HepG2 (cell line): ENCODE results near the gene EVA1A. TPM values are rescaled to one million over a fixed set of nuclear protein-coding genes. Genes with fewer than 3 reads are reported as not detected.

Experiments used
- EP300 ChIP-seq, 3 experiments: sonication (generic) in 1 of 3; formaldehyde crosslinking in 1 of 3; IDR thresholded peaks; 2 replicates each; pipeline versions ENCODE4 v1.5.1 to v1.6.1; 2011 to 2020; ENCODE audit warnings: low read depth in 2 of 3, low read length in 2 of 3, borderline replicate concordance in 1 of 3, improper control_type of control experiment in 1 of 3, mild to moderate bottlenecking in 1 of 3, missing genetic modification reagents in 1 of 3, moderate library complexity in 1 of 3
- FOXA1 ChIP-seq, 2 experiments: fragments of 450-650 bp in 1 of 2; sonication (generic) in 1 of 2; formaldehyde crosslinking in 1 of 2; IDR thresholded peaks; 2 replicates each; pipeline versions ENCODE4 v1.4.0 to v1.6.1; 2016 to 2020; ENCODE audit warnings: missing genetic modification reagents in 1 of 2
- HES4 ChIP-seq: sonication (generic); formaldehyde crosslinking; IDR thresholded peaks from 2 replicates; pipeline ENCODE4 v1.9.0; 2021; ENCODE audit warnings: mild to moderate bottlenecking, missing genetic modification reagents, borderline replicate concordance
- HIVEP1 ChIP-seq: sonication (generic); formaldehyde crosslinking; IDR thresholded peaks from 2 replicates; pipeline ENCODE4 v1.4.0; 2020; ENCODE audit warnings: mild to moderate bottlenecking, missing genetic modification reagents
- HNF4G ChIP-seq, 2 experiments: sonication (generic) in 1 of 2; formaldehyde crosslinking in 1 of 2; IDR thresholded peaks; 2 replicates each; pipeline versions ENCODE4 v1.4.0 to v1.6.1; 2011 to 2020; ENCODE audit warnings: borderline replicate concordance in 2 of 2, low read depth in 2 of 2, mild to moderate bottlenecking in 2 of 2, low read length in 1 of 2, missing genetic modification reagents in 1 of 2, moderate library complexity in 1 of 2
- HOXD1 ChIP-seq: sonication (generic); formaldehyde crosslinking; IDR thresholded peaks from 2 replicates; pipeline ENCODE4 v1.5.0; 2020; ENCODE audit warnings: missing genetic modification reagents
- MED1 ChIP-seq: sonication (generic); formaldehyde crosslinking; IDR thresholded peaks from 2 replicates; pipeline ENCODE4 v1.4.0; 2020; ENCODE audit warnings: missing genetic modification reagents
- NCOA5 ChIP-seq: sonication (generic); formaldehyde crosslinking; IDR thresholded peaks from 2 replicates; pipeline ENCODE4 v1.4.0; 2020; ENCODE audit warnings: missing genetic modification reagents
- NR1H2 ChIP-seq: sonication (generic); formaldehyde crosslinking; IDR thresholded peaks from 2 replicates; pipeline ENCODE4 v1.8.1; 2022; ENCODE audit warnings: low read depth, missing genetic modification reagents, borderline replicate concordance
- RXRA ChIP-seq: sonication (generic); formaldehyde crosslinking; IDR thresholded peaks from 2 replicates; pipeline ENCODE4 v1.5.1; 2020; ENCODE audit warnings: missing genetic modification reagents
- SRF ChIP-seq: IDR thresholded peaks from 2 replicates; pipeline ENCODE4 v1.6.1; 2011; ENCODE audit warnings: mild to moderate bottlenecking, low read depth, low read length, moderate library complexity
- SUZ12 ChIP-seq: fragments of 150-350 bp; IDR thresholded peaks from 2 replicates; pipeline ENCODE4 v1.6.1; 2014; ENCODE audit warnings: low read depth, low read length
- TGIF2 ChIP-seq: IDR thresholded peaks from 2 replicates; pipeline ENCODE4 v1.6.1; 2016; ENCODE audit warnings: control low read depth, missing compliant biosample characterization
- ZC3H4 ChIP-seq: sonication (generic); formaldehyde crosslinking; IDR thresholded peaks from 2 replicates; pipeline ENCODE4 v1.4.0; 2020; ENCODE audit warnings: missing genetic modification reagents, borderline replicate concordance
- ZNF121 ChIP-seq: sonication (generic); formaldehyde crosslinking; IDR thresholded peaks from 2 replicates; pipeline ENCODE4 v1.5.0; 2020; ENCODE audit warnings: mild to moderate bottlenecking, missing genetic modification reagents
- ZNF281 ChIP-seq: sonication (generic); formaldehyde crosslinking; IDR thresholded peaks from 2 replicates; pipeline ENCODE4 v1.4.0; 2020; ENCODE audit warnings: missing genetic modification reagents, borderline replicate concordance
- ZNF3 ChIP-seq: IDR thresholded peaks from 2 replicates; pipeline ENCODE4 v1.7.0; 2017; ENCODE audit warnings: inconsistent platforms
- ZNF383 ChIP-seq: sonication (generic); formaldehyde crosslinking; IDR thresholded peaks from 2 replicates; pipeline ENCODE4 v1.4.0; 2020; ENCODE audit warnings: missing genetic modification reagents, mild to moderate bottlenecking, borderline replicate concordance
- ZNF468 ChIP-seq: sonication (generic); formaldehyde crosslinking; IDR thresholded peaks from 2 replicates; pipeline ENCODE4 v1.8.0; 2022; ENCODE audit warnings: mild to moderate bottlenecking, moderate library complexity, missing genetic modification reagents
- ZNF737 ChIP-seq: sonication (generic); formaldehyde crosslinking; IDR thresholded peaks from 2 replicates; pipeline ENCODE4 v1.5.0; 2020; ENCODE audit warnings: missing genetic modification reagents, mild to moderate bottlenecking, borderline replicate concordance
- ZNF768 ChIP-seq: sonication (generic); formaldehyde crosslinking; IDR thresholded peaks from 2 replicates; pipeline ENCODE4 v1.4.0; 2020; ENCODE audit warnings: missing genetic modification reagents
- polyA plus RNA-seq, 8 experiments: library from polyadenylated mRNA; depleted of rRNA in 3 of 8; stranded (reverse) in 7 of 8; unstranded in 1 of 8; fragments of >200 nt; fragmentation: Illumina TruSeq in 4 of 8; extraction: Trizol in 4 of 8; gene quantifications; 2 replicates each; pipeline versions ENCODE4 v1.2.1 to v1.2.3, GENCODE V29; 2011 to 2016; ENCODE audit warnings: low read depth in 4 of 8, missing spikeins in 1 of 8, mixed read lengths in 1 of 8; ENCODE audit not compliant: insufficient read depth in 1 of 8
- total RNA-seq, 5 experiments: library from RNA; depleted of rRNA; stranded (reverse); fragments of >200 nt; fragmentation: Illumina TruSeq; extraction: Trizol; gene quantifications; 2 replicates each; pipeline ENCODE4 v1.2.3, GENCODE V29; 2016; ENCODE audit warnings: low read depth in 1 of 5
- TF ChIP-seq, protein P1 (sequence below): sonication (generic); formaldehyde crosslinking; conservative IDR thresholded peaks from 2 replicates; pipeline ENCODE4 v1.4.0; 2020; ENCODE audit warnings: missing genetic modification reagents

Gene EVA1A
- total and polyA plus RNA-seq, 2 of the 13 experiments (the other 11 are each of a cell fraction or from before 2014, with no cell fraction given), result 57.5 to 57.8 TPM

GRCh38 chr2:75516378-75517360, 44.1 kb downstream of the EVA1A start (continued):
- TF ChIP-seq ZNF768, result no peak; the same call in 1 of the 2 replicates
- peak; percentile 87; the same call in 1 of the 2 replicates for TF ChIP-seq HNF4G (IDR thresholded peaks at IDR 0.05; ENCODE audit: borderline replicate concordance, low read depth, low read length)
- peak; percentile 77; the same call in 1 of the 2 replicates for TF ChIP-seq HNF4G (CRISPR knock-in tag; IDR thresholded peaks at IDR 0.05; ENCODE audit: borderline replicate concordance, low read depth)
- no peak for TF ChIP-seq ZC3H4
- peak; percentile 84 to 100; a peak in 3 of 4 replicates for TF ChIP-seq EP300 (IDR thresholded peaks at IDR 0.05; ENCODE audit: low read depth in 2 of 2, low read length in 2 of 2)
- TF ChIP-seq EP300 (CRISPR knock-in tag; IDR thresholded peaks at IDR 0.05; ENCODE audit: borderline replicate concordance), result peak; percentile 98
- peak; percentile 46; the same call in 1 of the 2 replicates for TF ChIP-seq ZNF121 (CRISPR knock-in tag)
- TF ChIP-seq MED1 (CRISPR knock-in tag), result peak; percentile 100
- TF ChIP-seq ZNF468 (CRISPR knock-in tag), result no peak
- TF ChIP-seq SRF, result 0 out of 2 replicates have a peak, but pooled peaks have one; percentile 10
- peak; percentile 92; the same call in 1 of the 2 replicates for TF ChIP-seq HOXD1 (CRISPR knock-in tag)
- no peak for TF ChIP-seq HIVEP1 (CRISPR knock-in tag)
- no peak for TF ChIP-seq NCOA5 (CRISPR knock-in tag)
- no peak for TF ChIP-seq HES4 (CRISPR knock-in tag)
- TF ChIP-seq ZNF281 (CRISPR knock-in tag), result peak; percentile 47; the same call in 1 of the 2 replicates
- TF ChIP-seq ZNF737, result no peak; the same call in 1 of the 2 replicates
- peak; percentile 43 for TF ChIP-seq ZNF3 (CRISPR knock-in tag)
- TF ChIP-seq TGIF2 (CRISPR knock-in tag), result peak; percentile 67
- no peak; the same call in 1 of the 2 replicates for TF ChIP-seq NR1H2 (CRISPR knock-in tag)
- TF ChIP-seq FOXA1 (IDR thresholded peaks at IDR 0.05), result peak; percentile 96
- peak; percentile 99 for TF ChIP-seq FOXA1 (CRISPR knock-in tag; IDR thresholded peaks at IDR 0.05)
- peak; percentile 90; the same call in 1 of the 2 replicates for TF ChIP-seq RXRA (CRISPR knock-in tag)
- 0 out of 2 replicates have a peak, but pooled peaks have one; percentile 47 for TF ChIP-seq ZNF383 (CRISPR knock-in tag)
- no peak for TF ChIP-seq SUZ12
- TF ChIP-seq, protein P1, sequence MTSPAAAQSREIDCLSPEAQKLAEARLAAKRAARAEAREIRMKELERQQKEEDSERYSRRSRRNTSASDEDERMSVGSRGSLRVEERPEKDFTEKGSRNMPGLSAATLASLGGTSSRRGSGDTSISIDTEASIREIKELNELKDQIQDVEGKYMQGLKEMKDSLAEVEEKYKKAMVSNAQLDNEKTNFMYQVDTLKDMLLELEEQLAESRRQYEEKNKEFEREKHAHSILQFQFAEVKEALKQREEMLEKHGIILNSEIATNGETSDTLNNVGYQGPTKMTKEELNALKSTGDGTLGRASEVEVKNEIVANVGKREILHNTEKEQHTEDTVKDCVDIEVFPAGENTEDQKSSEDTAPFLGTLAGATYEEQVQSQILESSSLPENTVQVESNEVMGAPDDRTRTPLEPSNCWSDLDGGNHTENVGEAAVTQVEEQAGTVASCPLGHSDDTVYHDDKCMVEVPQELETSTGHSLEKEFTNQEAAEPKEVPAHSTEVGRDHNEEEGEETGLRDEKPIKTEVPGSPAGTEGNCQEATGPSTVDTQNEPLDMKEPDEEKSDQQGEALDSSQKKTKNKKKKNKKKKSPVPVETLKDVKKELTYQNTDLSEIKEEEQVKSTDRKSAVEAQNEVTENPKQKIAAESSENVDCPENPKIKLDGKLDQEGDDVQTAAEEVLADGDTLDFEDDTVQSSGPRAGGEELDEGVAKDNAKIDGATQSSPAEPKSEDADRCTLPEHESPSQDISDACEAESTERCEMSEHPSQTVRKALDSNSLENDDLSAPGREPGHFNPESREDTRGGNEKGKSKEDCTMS (CRISPR knock-in tag), result no peak; the same call in 1 of the 2 replicates
